Effector memory CD8-positive, alpha-beta T cell (primary cell): ENCODE data around the gene UAP1L1.

Experiments
- ATAC-seq: fragments of 150-1000 bp; cut with Tn5 transposase; replicated peaks from 2 replicates; pipeline ENCODE4 v1.10.0; 2021; ENCODE audit warnings: mild to moderate bottlenecking, moderate library complexity
- DNase-seq, 3 experiments: peaks; one replicate each; pipeline ENCODE4 v3.0.0; 2021
- H3K27ac Mint-ChIP-seq, 2 donors: one replicate each; pipeline ENCODE4 v1.8.0; 2022; ENCODE audit warnings: mild to moderate bottlenecking in 2 of 2, mixed read lengths in 2 of 2, moderate library complexity in 2 of 2
- H3K27me3 Mint-ChIP-seq, 2 donors: one replicate each; pipeline ENCODE4 v1.8.0; 2022; ENCODE audit warnings: mixed read lengths in 2 of 2
- H3K36me3 Mint-ChIP-seq: one replicate; pipeline ENCODE4 v1.8.0; 2022; ENCODE audit warnings: mild to moderate bottlenecking, moderate library complexity, mixed read lengths; ENCODE audit not compliant: insufficient read depth
- H3K4me1 Mint-ChIP-seq, 2 donors: one replicate each; pipeline ENCODE4 v1.8.0; 2022; ENCODE audit warnings: low read depth in 2 of 2, mixed read lengths in 2 of 2
- H3K4me3 Mint-ChIP-seq, 2 donors: one replicate each; pipeline ENCODE4 v1.8.0; 2022; ENCODE audit warnings: mild to moderate bottlenecking in 2 of 2, mixed read lengths in 2 of 2, moderate library complexity in 2 of 2
- H3K9me3 Mint-ChIP-seq, 2 donors: one replicate each; pipeline ENCODE4 v1.8.0; 2022; ENCODE audit warnings: mixed read lengths in 2 of 2

Gene UAP1L1

DNA sequence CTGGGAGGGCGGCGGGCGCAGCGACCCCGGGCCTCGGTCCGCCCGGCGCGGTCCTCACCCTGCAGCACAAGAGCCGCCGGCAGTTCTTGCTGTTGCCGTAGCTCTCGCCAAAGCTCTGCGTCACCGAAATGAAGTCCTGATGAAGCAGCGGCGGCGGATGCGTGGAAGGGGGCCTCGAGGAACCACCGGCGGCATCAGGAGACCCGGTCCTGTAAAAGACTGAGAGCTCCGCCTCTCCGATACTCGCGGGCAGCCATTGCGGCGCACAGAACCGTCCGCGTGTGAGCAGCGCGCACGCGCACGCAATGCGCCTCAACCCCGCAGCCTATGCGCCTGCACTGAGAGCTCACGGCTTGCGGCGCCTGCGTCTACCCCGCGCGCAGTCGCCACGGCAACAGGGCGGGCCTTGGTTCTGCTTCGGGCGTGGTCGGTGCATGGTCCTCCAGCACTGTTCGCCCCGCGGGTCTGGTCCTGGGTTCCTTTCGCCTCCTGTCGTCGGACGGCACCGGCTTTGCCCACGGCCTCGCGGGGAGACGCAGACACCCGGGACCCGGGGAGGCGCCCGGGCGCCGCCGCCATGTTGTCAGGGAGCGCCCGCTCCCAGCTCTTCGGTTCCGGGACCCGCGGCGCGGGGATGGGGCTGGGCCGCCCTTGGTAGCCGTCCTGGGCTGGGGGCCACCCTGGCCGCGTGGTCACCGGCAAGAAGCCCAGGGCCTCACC, 52.3 kb downstream of the UAP1L1 start:
- peak; percentile 80 to 84 (median 82) for DNase-seq
- peak; percentile 92 for ATAC-seq
- Mint-ChIP-seq H3K27me3 (peaks cover 6% of the 10 kb centered on the region in 2 donors), H3K4me1 (peaks cover 24 to 28% of the 10 kb centered on the region in 2 donors), H3K9me3 (no peaks in the 10 kb centered on the region), H3K36me3 (peaks cover 22% of the 10 kb centered on the region), H3K27ac (peak overlapping the region; percentile 89 to 95), H3K4me3 (peak overlapping the region; percentile 80 to 93)

DNA sequence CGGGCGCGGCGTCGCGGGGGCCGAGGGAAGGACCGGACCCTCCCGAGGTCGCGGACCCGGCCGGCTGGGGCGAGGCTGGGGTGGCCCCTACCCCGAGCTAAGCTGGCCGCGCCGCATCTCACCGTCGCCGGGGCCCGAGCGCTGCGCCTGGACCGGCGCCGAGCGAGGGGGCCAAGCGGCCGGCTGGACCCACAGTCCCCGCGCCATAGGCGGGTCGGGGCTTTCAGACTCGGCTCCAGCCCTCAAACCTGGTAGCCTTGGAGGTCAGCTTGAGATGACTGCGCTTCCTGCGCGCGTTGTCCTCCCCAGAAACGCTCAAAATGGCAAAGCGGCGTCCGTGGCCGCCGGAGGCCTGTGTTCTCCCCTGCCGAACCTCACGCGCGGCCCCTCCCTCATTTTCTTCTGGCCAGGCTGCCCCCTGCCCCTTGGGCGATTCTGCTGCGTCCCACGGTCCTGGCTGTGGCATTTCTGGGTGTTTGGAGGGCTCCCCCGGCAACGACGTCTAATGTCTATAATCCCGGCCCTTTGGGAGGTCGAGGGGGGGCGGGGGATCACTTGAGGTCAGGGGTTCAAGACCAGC, 52.9 kb downstream of the UAP1L1 start:
- H3K36me3 Mint-ChIP-seq = peaks cover 22% of the 10 kb centered on the region
- H3K27me3 Mint-ChIP-seq = peaks cover 6 to 12% of the 10 kb centered on the region in 2 donors
- no peaks in the 10 kb centered on the region for H3K9me3 Mint-ChIP-seq
- peak overlapping the region; percentile 75 to 77 for H3K4me3 Mint-ChIP-seq
- H3K4me1 Mint-ChIP-seq = peaks cover 24 to 28% of the 10 kb centered on the region in 2 donors
- ATAC-seq (no peak), DNase-seq (no peak)
- H3K27ac Mint-ChIP-seq = peak overlapping the region in 1 of 2 donors; percentile 68
